Left lung (tissue), 10 donors: ENCODE data around the gene USB1. TPM values are rescaled to one million over a fixed set of nuclear protein-coding genes. Genes with fewer than 3 reads are reported as not detected.
A peak's percentile ranks its signal among the peaks of the same experiment; 100 is the strongest.

Experiments used
- ATAC-seq: fragments of 200-7000 bp; cut with Tn5 transposase; one replicate; pipeline ENCODE4 v1.9.1; 2020; ENCODE audit warnings: moderate library complexity
- DNase-seq, 4 donors: peaks; one replicate each; pipeline ENCODE4 v3.0.0-alpha.2; 2013 to 2020
- H3K27ac ChIP-seq, 2 donors: fragments of 200-600 bp; sonication (generic) in 1 of 2; one replicate each; pipeline versions ENCODE4 v1.5.0 to v1.8.0; 2020 to 2021
- H3K27me3 ChIP-seq, 2 donors: fragments of 200-600 bp; sonication (generic) in 1 of 2; one replicate each; pipeline versions ENCODE4 v1.5.0 to v1.8.0; 2020 to 2021
- H3K36me3 ChIP-seq, 2 donors: fragments of 200-600 bp; sonication (generic) in 1 of 2; one replicate each; pipeline versions ENCODE4 v1.5.0 to v1.8.0; 2020 to 2021
- H3K4me1 ChIP-seq, 2 donors: fragments of 200-600 bp; one replicate each; pipeline ENCODE4 v1.8.0; 2021
- H3K4me3 ChIP-seq, 2 donors: fragments of 200-600 bp; sonication (generic) in 1 of 2; one replicate each; pipeline versions ENCODE4 v1.5.0 to v1.8.0; 2020 to 2021; ENCODE audit warnings: mild to moderate bottlenecking in 1 of 2
- H3K9me3 ChIP-seq, 2 donors: fragments of 200-600 bp; sonication (generic) in 1 of 2; one replicate each; pipeline versions ENCODE4 v1.5.0 to v1.8.0; 2020 to 2021
- intact Hi-C, 2 donors: fragments of 100-400 bp; cut with DNase I; formaldehyde crosslinking; loops; one replicate each; pipeline versions ENCODE4 v1.11.2 to v1.14.2; 2022
- polyA plus RNA-seq, 6 donors: library from polyadenylated mRNA; unstranded; fragments of 120-200 nt; gene quantifications; one replicate each; pipeline ENCODE4 v1.2.1, GENCODE V29; 2013; ENCODE audit not compliant: insufficient read length in 6 of 6
- total RNA-seq, 2 donors: library from RNA; stranded (reverse); fragmentation: NEBNext Ultra II Directional; extraction: Animal tissue kit (Norgen Biotek cat#: 25700); gene quantifications; one replicate each; pipeline ENCODE4 v1.2.1, GENCODE V29; 2021
- TF ChIP-seq, protein P1 (sequence below), 2 donors: fragments of 200-600 bp; sonication (generic) in 1 of 2; IDR thresholded peaks; one replicate each; pipeline versions ENCODE4 v1.5.0 to v1.8.0; 2021; ENCODE audit warnings: antibody characterized with exemption in 2 of 2
- donor health status: DM: no; HTN: yes; CAD: no.
- donor health status: DM: no; HTN: no; CAD: no.

Gene USB1
- total and polyA plus RNA-seq, 8 donors: 21.5 to 50.9 (median 25.2) TPM

DNA sequence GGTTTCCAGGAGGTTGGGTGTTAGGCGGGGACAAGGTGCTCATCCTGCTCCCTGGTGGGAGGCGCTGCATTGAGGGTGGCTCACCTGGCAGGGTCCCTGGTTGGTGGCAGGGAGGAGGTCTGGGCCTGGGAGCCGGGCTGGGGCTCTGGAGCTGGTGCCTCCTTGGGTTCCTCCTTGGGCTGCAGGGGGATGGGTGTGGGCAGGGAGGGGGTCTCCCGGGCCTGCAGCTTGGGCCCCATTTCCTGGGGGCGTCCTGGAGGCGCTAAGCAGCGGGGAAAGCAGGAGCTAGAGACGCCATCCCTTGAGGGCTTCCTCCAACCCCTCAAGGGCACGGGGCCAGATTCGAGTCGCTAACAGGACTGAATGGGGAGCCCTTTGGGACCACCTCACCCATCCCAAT, 41.4 kb upstream of the USB1 start:
- intact Hi-C loops: no loop called here
- ATAC-seq (no peak), DNase-seq (no peak)
- H3K36me3 ChIP-seq: no peaks in the 10 kb centered on the region
- no peak overlapping the region for H3K27ac ChIP-seq
- H3K4me3 ChIP-seq: no peak overlapping the region
- no peaks in the 10 kb centered on the region for H3K9me3 ChIP-seq
- H3K4me1 ChIP-seq: no peaks in the 10 kb centered on the region
- TF ChIP-seq, protein P1, sequence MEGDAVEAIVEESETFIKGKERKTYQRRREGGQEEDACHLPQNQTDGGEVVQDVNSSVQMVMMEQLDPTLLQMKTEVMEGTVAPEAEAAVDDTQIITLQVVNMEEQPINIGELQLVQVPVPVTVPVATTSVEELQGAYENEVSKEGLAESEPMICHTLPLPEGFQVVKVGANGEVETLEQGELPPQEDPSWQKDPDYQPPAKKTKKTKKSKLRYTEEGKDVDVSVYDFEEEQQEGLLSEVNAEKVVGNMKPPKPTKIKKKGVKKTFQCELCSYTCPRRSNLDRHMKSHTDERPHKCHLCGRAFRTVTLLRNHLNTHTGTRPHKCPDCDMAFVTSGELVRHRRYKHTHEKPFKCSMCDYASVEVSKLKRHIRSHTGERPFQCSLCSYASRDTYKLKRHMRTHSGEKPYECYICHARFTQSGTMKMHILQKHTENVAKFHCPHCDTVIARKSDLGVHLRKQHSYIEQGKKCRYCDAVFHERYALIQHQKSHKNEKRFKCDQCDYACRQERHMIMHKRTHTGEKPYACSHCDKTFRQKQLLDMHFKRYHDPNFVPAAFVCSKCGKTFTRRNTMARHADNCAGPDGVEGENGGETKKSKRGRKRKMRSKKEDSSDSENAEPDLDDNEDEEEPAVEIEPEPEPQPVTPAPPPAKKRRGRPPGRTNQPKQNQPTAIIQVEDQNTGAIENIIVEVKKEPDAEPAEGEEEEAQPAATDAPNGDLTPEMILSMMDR (IDR thresholded peaks at IDR 0.05): no peak
- H3K27me3 ChIP-seq: no peaks in the 10 kb centered on the region

DNA sequence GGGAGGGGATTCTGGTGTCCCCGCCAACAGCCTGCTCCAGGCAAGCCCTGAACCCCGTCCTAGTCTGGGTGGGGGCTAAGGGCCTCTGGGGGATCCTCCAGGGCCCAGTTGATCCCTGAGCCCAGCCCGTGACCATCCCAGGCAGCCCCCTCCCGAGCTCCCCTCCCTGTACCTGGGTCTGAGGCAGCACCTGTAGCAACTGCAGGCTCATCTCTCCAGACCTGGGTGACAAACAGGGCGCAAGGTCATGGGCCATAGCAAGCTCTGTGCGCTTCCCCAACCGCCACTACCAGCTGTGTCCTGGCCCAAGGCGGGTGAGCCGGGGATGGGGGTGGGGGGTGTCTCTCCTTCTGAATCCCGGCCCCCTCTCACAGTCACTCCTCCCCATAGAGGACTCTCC, 40.9 kb upstream of the USB1 start:
- no peak for DNase-seq
- TF ChIP-seq, protein P1 (IDR thresholded peaks at IDR 0.05): no peak
- no peaks in the 10 kb centered on the region for H3K36me3 ChIP-seq
- no peak overlapping the region for H3K27ac ChIP-seq
- intact Hi-C loops: no loop called here
- no peaks in the 10 kb centered on the region for H3K9me3 ChIP-seq
- no peaks in the 10 kb centered on the region for H3K4me1 ChIP-seq
- H3K27me3 ChIP-seq: no peaks in the 10 kb centered on the region
- ATAC-seq: no peak
- H3K4me3 ChIP-seq: no peak overlapping the region

DNA sequence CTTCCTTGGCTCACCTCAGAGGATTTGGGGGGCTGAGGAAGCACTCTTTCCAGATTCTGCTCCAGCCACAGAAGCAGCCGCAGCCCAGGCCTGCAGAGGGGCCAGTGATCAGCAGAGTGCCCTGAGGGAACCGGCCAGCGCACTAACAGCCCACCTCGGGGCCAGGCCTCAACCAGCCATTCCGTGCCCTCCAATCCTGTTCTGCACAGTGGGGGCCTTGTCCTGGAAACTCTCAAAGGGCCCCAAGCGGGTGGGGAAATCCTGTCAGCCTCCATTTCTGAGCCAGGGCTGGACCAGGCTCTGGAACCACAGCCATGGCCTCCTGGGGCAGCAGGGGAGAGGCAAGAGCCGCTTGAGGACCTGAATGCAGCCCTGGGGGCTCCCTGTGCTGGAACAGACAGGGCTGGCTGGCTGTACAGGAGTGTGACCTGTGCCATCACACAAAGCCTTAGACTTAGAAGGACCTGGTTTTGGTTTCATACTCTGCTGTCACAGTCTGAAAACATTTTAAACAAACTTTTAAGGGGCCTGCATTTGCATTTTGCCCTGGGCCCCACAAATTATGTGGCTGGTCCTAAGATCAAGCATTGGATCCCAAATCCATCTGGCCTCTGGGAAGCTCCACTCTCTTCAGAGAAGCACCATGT, 40.3 kb upstream of the USB1 start:
- Histone ChIP-seq H3K36me3 (no peaks in the 10 kb centered on the region), H3K9me3 (no peaks in the 10 kb centered on the region), H3K27me3 (no peaks in the 10 kb centered on the region), H3K27ac (no peak overlapping the region), H3K4me3 (no peak overlapping the region), H3K4me1 (no peaks in the 10 kb centered on the region)
- ATAC-seq (no peak), DNase-seq (peak in 1 of 4 donors; percentile 51)
- intact Hi-C loops: no loop called here
- TF ChIP-seq, protein P1 (IDR thresholded peaks at IDR 0.05): no peak

DNA sequence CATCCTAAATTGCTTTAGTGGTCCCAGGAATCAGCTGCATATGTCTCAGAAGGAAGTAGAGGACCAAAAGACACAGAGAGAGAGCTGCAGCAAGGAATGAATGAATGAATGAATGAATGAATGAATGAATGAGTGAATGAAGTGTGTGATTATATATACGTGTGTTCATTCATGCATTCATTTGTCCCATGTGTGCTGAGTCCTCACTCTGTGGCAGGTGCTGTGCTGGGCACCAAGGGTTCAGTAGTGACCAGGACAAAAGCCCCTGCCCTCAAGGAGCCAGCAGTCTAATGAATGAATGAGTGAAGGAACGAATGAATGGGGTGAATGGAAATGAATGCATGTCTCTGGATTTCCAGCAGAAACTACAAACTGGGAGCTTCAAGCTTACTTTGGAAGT, 39.7 kb upstream of the USB1 start:
- DNase-seq (peak in 1 of 4 donors; percentile 9), ATAC-seq (no peak)
- Histone ChIP-seq H3K4me1 (no peaks in the 10 kb centered on the region), H3K27ac (no peak overlapping the region), H3K9me3 (no peaks in the 10 kb centered on the region), H3K36me3 (no peaks in the 10 kb centered on the region), H3K27me3 (no peaks in the 10 kb centered on the region), H3K4me3 (no peak overlapping the region)
- TF ChIP-seq, protein P1 (IDR thresholded peaks at IDR 0.05): no peak
- intact Hi-C loops: no loop called here

DNA sequence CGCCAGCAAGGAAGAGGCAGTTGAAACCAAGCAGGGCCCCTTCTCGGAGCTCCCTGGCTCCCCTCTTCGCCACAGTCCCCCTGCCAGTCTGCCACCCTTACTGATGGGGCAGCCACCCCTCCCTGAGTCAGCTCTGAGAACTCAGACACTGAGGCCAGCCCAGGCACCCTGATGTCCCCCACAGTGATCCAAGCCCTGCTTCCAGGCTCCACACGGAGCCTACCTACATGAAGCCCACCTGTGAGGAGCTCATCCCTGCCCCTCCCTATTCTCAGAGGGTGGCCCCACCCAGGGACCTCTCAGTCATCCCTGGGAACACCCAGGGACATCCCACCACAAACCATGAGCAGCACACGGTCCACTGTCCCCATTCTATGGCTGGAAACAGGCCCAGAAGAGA, 39.2 kb upstream of the USB1 start:
- H3K9me3 ChIP-seq: no peaks in the 10 kb centered on the region
- TF ChIP-seq, protein P1 (IDR thresholded peaks at IDR 0.05): no peak
- H3K4me1 ChIP-seq: no peaks in the 10 kb centered on the region
- H3K36me3 ChIP-seq: no peaks in the 10 kb centered on the region
- H3K27me3 ChIP-seq: no peaks in the 10 kb centered on the region
- ATAC-seq (no peak), DNase-seq (peak in 1 of 4 donors; percentile 34)
- no peak overlapping the region for H3K4me3 ChIP-seq
- H3K27ac ChIP-seq: no peak overlapping the region
- intact Hi-C loops: no loop called here
